Measurements from ENCODE around the gene VWA5A.

Gene VWA5A

GRCh38 chr11:124085997-124086846 lies 29.0 kb upstream of the VWA5A start:
- H3K4me1 ChIP-seq (ENCODE audit: insufficient read depth, low read length) = no peaks in the 10 kb centered on the region
- no peaks in the 10 kb centered on the region for H4K20me1 ChIP-seq (ENCODE audit: insufficient read depth, low read length)
- TF ChIP-seq CTCF (IDR thresholded peaks at IDR 0.05; ENCODE audit: borderline replicate concordance, extremely low read depth, low read length, poor library complexity, severe bottlenecking) (no peak), EZH2 (IDR thresholded peaks at IDR 0.05; ENCODE audit: borderline replicate concordance, low read depth, low read length, severe bottlenecking) (no peak)
- no peaks in the 10 kb centered on the region for H3K9me3 ChIP-seq (ENCODE audit: insufficient read depth, low read length, severe bottlenecking)
- no peak overlapping the region for H3K9ac ChIP-seq (ENCODE audit: low read depth, low read length)
- H2AFZ ChIP-seq (ENCODE audit: low read depth, low read length) = no peak overlapping the region
- no peak overlapping the region for H3K4me2 ChIP-seq (ENCODE audit: insufficient read depth, low read length)
- peaks cover 26% of the 10 kb centered on the region for H3K27me3 ChIP-seq (ENCODE audit: insufficient read depth, low read length, poor library complexity)
- no peaks in the 10 kb centered on the region for H3K79me2 ChIP-seq (ENCODE audit: insufficient read depth, low read length)
- no peaks in the 10 kb centered on the region for H3K36me3 ChIP-seq (ENCODE audit: insufficient read depth, low read length)
- ATAC-seq (ENCODE audit: insufficient read depth, low read depth) (no peak), DNase-seq (no peak)
- no peak overlapping the region for H3K27ac ChIP-seq (ENCODE audit: low read length)
- no peak overlapping the region for H3K4me3 ChIP-seq (ENCODE audit: low read depth in 1 of 2, low read length in 2 of 2)

- no peaks in the 10 kb centered on the region for H3K79me2 ChIP-seq (ENCODE audit: insufficient read depth, low read length)
- H2AFZ ChIP-seq (ENCODE audit: low read depth, low read length) = no peak overlapping the region
- H3K9me3 ChIP-seq (ENCODE audit: insufficient read depth, low read length, severe bottlenecking) = no peaks in the 10 kb centered on the region
- no peak overlapping the region for H3K4me2 ChIP-seq (ENCODE audit: insufficient read depth, low read length)
- no peak overlapping the region for H3K27ac ChIP-seq (ENCODE audit: low read length)
- H3K36me3 ChIP-seq (ENCODE audit: insufficient read depth, low read length) = no peaks in the 10 kb centered on the region
- no peak for TF ChIP-seq EZH2 (IDR thresholded peaks at IDR 0.05; ENCODE audit: borderline replicate concordance, low read depth, low read length, severe bottlenecking)
- TF ChIP-seq CTCF (IDR thresholded peaks at IDR 0.05; ENCODE audit: borderline replicate concordance, extremely low read depth, low read length, poor library complexity, severe bottlenecking) = no peak
- H3K4me1 ChIP-seq (ENCODE audit: insufficient read depth, low read length) = no peaks in the 10 kb centered on the region
- H4K20me1 ChIP-seq (ENCODE audit: insufficient read depth, low read length) = no peaks in the 10 kb centered on the region
- ATAC-seq (ENCODE audit: insufficient read depth, low read depth) (no peak), DNase-seq (no peak)
- H3K4me3 ChIP-seq (ENCODE audit: low read depth in 1 of 2, low read length in 2 of 2) = no peak overlapping the region
- H3K9ac ChIP-seq (ENCODE audit: low read depth, low read length) = no peak overlapping the region
- peaks cover 18% of the 10 kb centered on the region for H3K27me3 ChIP-seq (ENCODE audit: insufficient read depth, low read length, poor library complexity)
Measured at GRCh38 chr11:124090996-124091395, 24.3 kb upstream of the VWA5A start.

GRCh38 chr11:124093330-124093729 lies 21.9 kb upstream of the VWA5A start:
- Histone ChIP-seq H3K36me3 (ENCODE audit: insufficient read depth, low read length) (no peaks in the 10 kb centered on the region), H3K4me2 (ENCODE audit: insufficient read depth, low read length) (no peak overlapping the region), H3K27me3 (ENCODE audit: insufficient read depth, low read length, poor library complexity) (peaks cover 18% of the 10 kb centered on the region), H3K9ac (ENCODE audit: low read depth, low read length) (no peak overlapping the region), H4K20me1 (ENCODE audit: insufficient read depth, low read length) (no peaks in the 10 kb centered on the region), H3K27ac (ENCODE audit: low read length) (no peak overlapping the region), H3K4me1 (ENCODE audit: insufficient read depth, low read length) (no peaks in the 10 kb centered on the region), H2AFZ (ENCODE audit: low read depth, low read length) (no peak overlapping the region), H3K79me2 (ENCODE audit: insufficient read depth, low read length) (no peaks in the 10 kb centered on the region), H3K4me3 (ENCODE audit: low read depth in 1 of 2, low read length in 2 of 2) (no peak overlapping the region), H3K9me3 (ENCODE audit: insufficient read depth, low read length, severe bottlenecking) (no peaks in the 10 kb centered on the region)
- TF ChIP-seq EZH2 (IDR thresholded peaks at IDR 0.05; ENCODE audit: borderline replicate concordance, low read depth, low read length, severe bottlenecking) = no peak
- no peak for TF ChIP-seq CTCF (IDR thresholded peaks at IDR 0.05; ENCODE audit: borderline replicate concordance, extremely low read depth, low read length, poor library complexity, severe bottlenecking)
- DNase-seq (no peak), ATAC-seq (ENCODE audit: insufficient read depth, low read depth) (no peak)

Measured in DND-41 (cell line).